ENCODE results near the gene CRLF1.

Gene CRLF1

GRCh38 chr19:18557411-18558201, 49.0 kb downstream of the CRLF1 start, which contains the start of gene KXD1:
TSS of gene KXD1 (plus strand) at chr19:18557870. CDS start at chr19:18562057, 4,187 bp downstream.
- peak; percentile 95 to 99 for DNase-seq (ENCODE audit: low read depth in 2 of 2)

- DNase-seq (ENCODE audit: low read depth in 2 of 2): no peak
Measured at GRCh38 chr19:18551631-18552030, 55.0 kb downstream of the CRLF1 start.

- DNase-seq (ENCODE audit: low read depth in 2 of 2): peak; percentile 53 to 78
Measured at GRCh38 chr19:18543814-18544475, 62.7 kb downstream of the CRLF1 start.

Data from activated CD4-positive, alpha-beta T cell treated with anti-CD3 and anti-CD28 coated beads for 24 hours (primary cell).